SH-SY5Y (cell line): Measurements from ENCODE around the gene TRIB2.

ENCODE experiments used
- GATA2 ChIP-seq: IDR thresholded peaks from 2 replicates; pipeline ENCODE4 v1.6.1; 2011; ENCODE audit warnings: mild to moderate bottlenecking, low read depth, low read length
- GATA3 ChIP-seq: IDR thresholded peaks from 2 replicates; pipeline ENCODE4 v1.6.1; 2011; ENCODE audit warnings: low read depth, mild to moderate bottlenecking, low read length, moderate library complexity

DNA sequence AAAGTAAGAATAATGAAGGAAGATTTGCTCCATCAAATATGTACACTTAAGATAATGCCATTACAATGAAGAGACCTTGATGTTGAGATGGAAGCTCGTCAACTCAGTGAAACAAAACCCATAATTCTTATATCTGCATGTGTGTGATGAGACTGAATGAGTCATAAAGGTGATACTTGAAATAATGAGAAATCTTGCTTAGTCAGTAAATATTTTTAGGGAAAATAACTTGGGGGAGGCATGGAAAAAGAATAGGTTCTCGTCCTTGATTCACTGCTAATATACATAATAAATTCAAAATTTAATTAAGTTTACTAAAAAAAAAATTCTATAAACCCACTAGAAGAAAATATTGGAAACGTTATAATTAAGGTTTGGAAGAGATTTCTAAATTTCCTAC is 75.2 kb downstream of the TRIB2 start:
- no peak for TF ChIP-seq GATA3
- no peak for TF ChIP-seq GATA2
